H1 (cell line): ENCODE data around the gene DPM2. TPM values are rescaled to one million over a fixed set of nuclear protein-coding genes. Genes with fewer than 3 reads are reported as not detected.

ENCODE experiments used
- CTCF ChIA-PET: fragments of 300-600 bp; sonication (Branson Sonifier 250); formaldehyde crosslinking; loops from one replicate; lab custom pipeline; 2021; ENCODE audit not compliant: partially characterized antibody; lab: Charles Lee
- POLR2A ChIA-PET: fragments of 300-600 bp; sonication (Branson Sonifier 250); formaldehyde crosslinking; loops from one replicate; lab custom pipeline; 2021; ENCODE audit warnings: inconsistent platforms; ENCODE audit not compliant: partially characterized antibody; lab: Charles Lee
- DNase-seq, 2 experiments: peaks; one replicate each; pipeline versions ENCODE4 v3.0.0 to v3.0.0-alpha.2; 2010 to 2022; ENCODE audit warnings: low spot score in 2 of 2, low read depth in 1 of 2, mixed read lengths in 1 of 2
- FAIRE-seq: peaks from 2 replicates; lab custom pipeline; 2011; peaks lifted over from hg19 to GRCh38; lab: Jason Lieb, UNC
- H2AFZ ChIP-seq: 2 replicates; pipeline ENCODE4 v1.8.1; 2012; ENCODE audit warnings: low read length, inconsistent platforms
- H2AK5ac ChIP-seq: 2 replicates; pipeline ENCODE4 v1.6.1; 2013; ENCODE audit warnings: low read depth, low read length
- H2BK120ac ChIP-seq: replicated peaks from 2 replicates; pipeline ENCODE3; 2013; ENCODE audit warnings: low read depth, low read length, inconsistent platforms
- H2BK12ac ChIP-seq: 2 replicates; pipeline ENCODE4 v1.6.1; 2013; ENCODE audit warnings: low read depth, low read length
- H2BK15ac ChIP-seq: 2 replicates; pipeline ENCODE4 v1.6.1; 2013; ENCODE audit warnings: low read length
- H2BK20ac ChIP-seq: 2 replicates; pipeline ENCODE4 v1.6.1; 2013; ENCODE audit warnings: low read length
- H2BK5ac ChIP-seq: 2 replicates; pipeline ENCODE4 v1.6.1; 2013; ENCODE audit warnings: low read depth, low read length
- H3K14ac ChIP-seq: 2 replicates; pipeline ENCODE4 v1.6.1; 2013; ENCODE audit warnings: inconsistent platforms; ENCODE audit not compliant: insufficient read length
- H3K18ac ChIP-seq: 2 replicates; pipeline ENCODE4 v1.6.1; 2013; ENCODE audit warnings: low read length; ENCODE audit errors: extremely low read depth
- H3K23ac ChIP-seq: 2 replicates; pipeline ENCODE4 v1.6.1; 2013; ENCODE audit warnings: inconsistent platforms; ENCODE audit not compliant: insufficient read length
- H3K23me2 ChIP-seq: 2 replicates; pipeline ENCODE4 v1.6.1; 2013; ENCODE audit warnings: low read depth, low read length
- H3K27ac ChIP-seq: 2 replicates; pipeline ENCODE4 v1.6.1; 2011; ENCODE audit warnings: low read depth, low read length, inconsistent platforms
- H3K27me3 ChIP-seq, 4 experiments: replicated peaks in 1 of 4; 1 replicate in 1 of 4; 2 replicates in 3 of 4; pipeline versions ENCODE4 v1.6.1 to v1.8.1; 2011 to 2013; ENCODE audit warnings: low read length in 3 of 4, mild to moderate bottlenecking in 3 of 4, inconsistent platforms in 2 of 4, mixed read lengths in 2 of 4, moderate library complexity in 1 of 4; ENCODE audit not compliant: control insufficient read depth in 3 of 4, insufficient read depth in 3 of 4; ENCODE audit errors: extremely low read depth in 1 of 4
- H3K36me3 ChIP-seq, 4 experiments: 2 replicates each; pipeline versions ENCODE4 v1.6.1 to v1.8.1; 2011 to 2013; ENCODE audit warnings: mild to moderate bottlenecking in 4 of 4, low read length in 3 of 4, moderate library complexity in 2 of 4, control low read depth in 1 of 4, inconsistent platforms in 1 of 4; ENCODE audit not compliant: insufficient read depth in 4 of 4, control insufficient read depth in 2 of 4
- H3K4ac ChIP-seq: replicated peaks from 2 replicates; pipeline ENCODE3; 2013; ENCODE audit warnings: low read length, low read depth, mixed read lengths, inconsistent platforms; ENCODE audit not compliant: insufficient read length
- H3K4me1 ChIP-seq, 4 experiments: replicated peaks in 1 of 4; 1 replicate in 1 of 4; 2 replicates in 3 of 4; pipeline versions ENCODE4 v1.6.1 to v1.8.1; 2011 to 2013; ENCODE audit warnings: low read length in 3 of 4, inconsistent platforms in 2 of 4, mixed read lengths in 1 of 4; ENCODE audit not compliant: insufficient read depth in 4 of 4, control insufficient read depth in 3 of 4
- H3K4me2 ChIP-seq, 2 experiments: 2 replicates each; pipeline versions ENCODE4 v1.6.1 to v1.8.1; 2011 to 2013; ENCODE audit warnings: low read depth in 2 of 2, low read length in 2 of 2, control low read depth in 1 of 2, inconsistent platforms in 1 of 2, mild to moderate bottlenecking in 1 of 2; ENCODE audit not compliant: insufficient read depth in 1 of 2
- H3K4me3 ChIP-seq, 4 experiments: fragments of 200-600, 300-600 bp in 1 of 4; sonication (generic), shearing (Covaris generic), sonication (Bioruptor Twin) in 1 of 4; 2 replicates each; pipeline versions ENCODE4 v1.5.1 to v1.8.1; 2011 to 2016; ENCODE audit warnings: low read length in 4 of 4, low read depth in 3 of 4, control low read depth in 2 of 4, inconsistent platforms in 2 of 4, mild to moderate bottlenecking in 2 of 4, mixed read lengths in 1 of 4, moderate library complexity in 1 of 4; ENCODE audit not compliant: insufficient read depth in 2 of 4; ENCODE audit errors: extremely low read depth in 1 of 4
- H3K56ac ChIP-seq: replicated peaks from 2 replicates; pipeline ENCODE3; 2013; ENCODE audit warnings: low read depth, mild to moderate bottlenecking, mixed read lengths, low read length, inconsistent platforms; ENCODE audit not compliant: insufficient read length
- H3K79me1 ChIP-seq: 2 replicates; pipeline ENCODE4 v1.6.1; 2013; ENCODE audit warnings: low read depth, low read length, control low read depth
- H3K79me2 ChIP-seq, 2 experiments: 2 replicates each; pipeline versions ENCODE4 v1.6.1 to v1.8.1; 2012 to 2013; ENCODE audit warnings: low read length in 2 of 2, mild to moderate bottlenecking in 2 of 2, inconsistent platforms in 1 of 2; ENCODE audit not compliant: insufficient read depth in 2 of 2, control insufficient read depth in 1 of 2
- H3K9ac ChIP-seq, 4 experiments: replicated peaks in 1 of 4; 1 replicate in 1 of 4; 2 replicates in 3 of 4; pipeline versions ENCODE4 v1.6.1 to v1.8.1; 2011 to 2013; ENCODE audit warnings: low read depth in 3 of 4, low read length in 3 of 4, control low read depth in 2 of 4, mild to moderate bottlenecking in 2 of 4, moderate library complexity in 2 of 4, inconsistent platforms in 1 of 4; ENCODE audit errors: extremely low read depth in 1 of 4
- H3K9me3 ChIP-seq, 2 experiments: 2 replicates each; pipeline versions ENCODE4 v1.6.1 to v1.8.1; 2012 to 2013; ENCODE audit warnings: mild to moderate bottlenecking in 2 of 2, moderate library complexity in 2 of 2, control low read depth in 1 of 2, inconsistent platforms in 1 of 2, low read depth in 1 of 2, low read length in 1 of 2, mixed read lengths in 1 of 2; ENCODE audit not compliant: insufficient read depth in 2 of 2
- H4K20me1 ChIP-seq, 2 experiments: replicated peaks in 1 of 2; 2 replicates each; pipeline versions ENCODE3 to v1.8.1; 2011 to 2013; ENCODE audit warnings: inconsistent platforms in 2 of 2, low read length in 2 of 2, mild to moderate bottlenecking in 1 of 2; ENCODE audit not compliant: insufficient read depth in 2 of 2, control insufficient read depth in 1 of 2
- H4K5ac ChIP-seq: 2 replicates; pipeline ENCODE4 v1.6.1; 2013; ENCODE audit warnings: low read length, low read depth, mixed read lengths, inconsistent platforms; ENCODE audit not compliant: insufficient read length
- H4K8ac ChIP-seq: 2 replicates; pipeline ENCODE4 v1.8.0; 2013; ENCODE audit warnings: mild to moderate bottlenecking, moderate library complexity, low read length, inconsistent platforms; ENCODE audit not compliant: insufficient read depth; ENCODE audit errors: extremely low read depth
- H4K91ac ChIP-seq: replicated peaks from 2 replicates; pipeline ENCODE3; 2013; ENCODE audit warnings: low read length, mixed read lengths, inconsistent platforms; ENCODE audit not compliant: insufficient read length
- CREB1 ChIP-seq: IDR thresholded peaks from 2 replicates; pipeline ENCODE4 v1.6.1; 2012; ENCODE audit warnings: inconsistent platforms
- GABPA ChIP-seq: IDR thresholded peaks from 2 replicates; pipeline ENCODE4 v1.6.1; 2011; ENCODE audit warnings: mild to moderate bottlenecking, low read length, moderate library complexity, borderline replicate concordance; ENCODE audit not compliant: insufficient read depth
- KDM4A ChIP-seq: IDR thresholded peaks from one replicate; pipeline ENCODE4 v1.7.1; 2012; ENCODE audit warnings: low read depth, mild to moderate bottlenecking, moderate library complexity, low read length, inconsistent platforms; ENCODE audit not compliant: severe bottlenecking
- WGBS, 2 experiments: shearing (Covaris generic) in 1 of 2; methylation state at CpG; one replicate each; pipeline versions ENCODE4 v1.1.6 to v1.1.7; 2013 to 2015; ENCODE audit warnings: low lambda C conversion rate in 2 of 2, mixed read lengths in 2 of 2, inconsistent platforms in 1 of 2, low coverage in 1 of 2, missing lambda C conversion rate in 1 of 2; ENCODE audit not compliant: insufficient replicate concordance in 2 of 2, insufficient coverage in 1 of 2, insufficient read length in 1 of 2; ENCODE audit errors: extremely low coverage in 1 of 2, missing lambda C conversion rate in 1 of 2; 5-methylcytosine and 5-hydroxymethylcytosine counted together
- polyA plus RNA-seq, 7 experiments: library from polyadenylated mRNA; depleted of rRNA in 3 of 7; stranded (reverse) in 5 of 7; unstranded in 2 of 7; fragments of >200 nt in 5 of 7; fragments of 200-250 nt in 2 of 7; gene quantifications; 1 replicate in 5 of 7; 2 replicates in 1 of 7; 4 replicates in 1 of 7; pipeline versions ENCODE4 v1.2.1 to v1.2.3, GENCODE V29; 2011 to 2013; ENCODE audit warnings: missing spikeins in 2 of 7, mixed read lengths in 2 of 7
- total RNA-seq: library from RNA; stranded (reverse); fragmentation: NEBNext Ultra II Directional; extraction: Animal tissue kit (Norgen Biotek cat#: 25700); gene quantifications from 2 replicates; pipeline ENCODE4 v1.2.1, GENCODE V29; 2021

Gene DPM2
- total and polyA plus RNA-seq, 2 of the 8 experiments (the other 6 are each of a cell fraction or from before 2014, with no cell fraction given), result 45.4 to 95.4 TPM

GRCh38 chr9:127925959-127926905 is 11.4 kb downstream of the DPM2 start:
- DNase-seq (no peak), FAIRE-seq (no peak)
- peak overlapping the region; percentile 68; the same call in 1 of the 2 replicates for H2BK12ac ChIP-seq
- H4K91ac ChIP-seq, result no peak overlapping the region
- H3K56ac ChIP-seq, result no peak overlapping the region
- H3K4me2 ChIP-seq, result peak overlapping the region; percentile 76 to 95
- H3K23ac ChIP-seq, result no peak overlapping the region
- peak overlapping the region; percentile 41 to 81 (median 72) for H3K4me3 ChIP-seq
- H2AFZ ChIP-seq, result peak overlapping the region; percentile 61; the same call in 1 of the 2 replicates
- H3K79me2 ChIP-seq, result no peaks in the 10 kb centered on the region
- WGBS, 2 experiments, result 58% methylated on average over 14 of the region's 14 CpGs; no CpG with 5 or more reads in 1 of the 2 experiments
- H3K14ac ChIP-seq, result no peak overlapping the region
- H3K4ac ChIP-seq, result no peak overlapping the region
- H3K18ac ChIP-seq, result no peak overlapping the region
- H2BK20ac ChIP-seq, result no peak overlapping the region
- no peaks in the 10 kb centered on the region for H3K36me3 ChIP-seq
- H4K20me1 ChIP-seq, result peaks cover 0 to 3% of the 10 kb centered on the region in 2 experiments
- POLR2A ChIA-PET, result interaction anchor here (1.1 kb wide), 1 partner anchor 27 kb away, joined by 3 read pairs; the partner anchor contains the start of gene ST6GALNAC6
- H4K8ac ChIP-seq, result no peak overlapping the region
- H3K4me1 ChIP-seq, result peaks cover 8 to 20% (median 18%) of the 10 kb centered on the region in 4 experiments
- no peak overlapping the region for H2BK15ac ChIP-seq
- no peaks in the 10 kb centered on the region for H3K9me3 ChIP-seq
- no peak overlapping the region for H2BK120ac ChIP-seq
- H3K27me3 ChIP-seq, result peaks cover 0 to 23% (median 18%) of the 10 kb centered on the region in 4 experiments; a peak in 6 of 7 replicates
- no peak overlapping the region for H3K27ac ChIP-seq
- H2BK5ac ChIP-seq, result 0 out of 2 replicates have a peak overlapping the region, but pooled peaks have one; percentile 44
- no peak overlapping the region for H2AK5ac ChIP-seq
- peak overlapping the region in 2 of 4 experiments; percentile 38 to 46; a peak in 3 of 7 replicates for H3K9ac ChIP-seq
- CTCF ChIA-PET, result interaction anchor here (0.6 to 1.4 kb wide), 6 partner anchors 17 to 225 kb away, joined by 3 to 5 read pairs (median 3); no protein-coding TSS in a partner anchor
- H4K5ac ChIP-seq, result no peak overlapping the region
- H3K23me2 ChIP-seq, result peaks cover 17% of the 10 kb centered on the region; the same call in 1 of the 2 replicates
- no peaks in the 10 kb centered on the region for H3K79me1 ChIP-seq
- TF ChIP-seq KDM4A, result no peak
- TF ChIP-seq GABPA, result no peak
- no peak for TF ChIP-seq CREB1
